ENCODE measurements around the gene GRIN2D.

DNA sequence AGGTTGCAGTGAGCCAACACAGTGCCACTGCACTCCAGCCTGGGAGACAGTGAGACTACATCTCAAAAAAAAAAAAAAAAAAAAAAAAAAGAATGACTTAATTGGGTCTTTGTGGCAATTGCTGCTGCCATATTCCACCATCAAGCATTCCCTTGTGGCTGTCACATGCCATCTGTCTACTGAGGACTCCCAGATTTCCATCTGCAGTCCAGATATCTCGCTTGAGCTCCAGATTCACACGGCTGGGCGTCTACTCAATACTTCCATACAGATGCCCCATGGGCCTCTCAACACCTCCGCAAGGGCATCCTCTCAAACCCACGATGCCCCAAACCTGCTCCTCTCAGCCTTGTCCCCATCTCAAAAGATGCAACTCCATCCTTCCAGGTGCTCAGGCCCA, 42.6 kb upstream of the GRIN2D start:
- TF ChIP-seq TAF7 (optimal IDR thresholded peaks at IDR 0.05; ENCODE audit: borderline replicate concordance, low read depth, low read length) (no peak), CBX8 (IDR thresholded peaks at IDR 0.05; ENCODE audit: borderline replicate concordance, low read depth, low read length) (no peak)

All from H1 (cell line).